A673 (cell line): Measurements from ENCODE around the gene GRXCR1.

Experiments
- EZH2 ChIP-seq: fragments of 200-600 bp; sonication (generic); IDR thresholded peaks from 2 replicates; pipeline ENCODE4 v1.6.1; 2017; ENCODE audit warnings: borderline replicate concordance, low read depth, mild to moderate bottlenecking, mixed read lengths, antibody characterized with exemption, low read length; ENCODE audit not compliant: poor library complexity, severe bottlenecking
- TF ChIP-seq, protein P1 (sequence below): fragments of 300-800, 200-600 bp; sonication (generic); conservative IDR thresholded peaks from 2 replicates; pipeline ENCODE4 v1.5.1; 2017; ENCODE audit warnings: low read depth, mild to moderate bottlenecking, antibody characterized with exemption, low read length, moderate library complexity, mixed read lengths

DNA sequence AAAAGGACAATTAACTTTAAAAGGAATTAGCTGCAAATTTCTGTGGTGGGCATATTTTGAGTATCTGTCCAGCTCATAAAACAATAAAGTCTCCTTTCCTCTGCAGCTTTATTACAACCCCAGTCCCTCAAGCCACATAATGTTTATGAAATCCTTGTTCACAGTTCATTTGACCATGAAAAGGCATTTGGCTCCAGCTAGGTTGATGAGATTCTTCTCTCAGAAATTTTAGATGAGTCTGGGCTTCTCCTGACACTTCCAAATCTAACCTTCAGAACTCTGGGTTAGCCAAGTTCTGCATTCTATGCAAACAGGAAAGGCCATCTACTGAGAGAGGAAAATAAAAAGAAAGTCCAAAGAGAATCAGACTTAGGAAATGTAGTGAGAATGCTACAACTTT is 156.8 kb downstream of the GRXCR1 start:
- TF ChIP-seq, protein P1, sequence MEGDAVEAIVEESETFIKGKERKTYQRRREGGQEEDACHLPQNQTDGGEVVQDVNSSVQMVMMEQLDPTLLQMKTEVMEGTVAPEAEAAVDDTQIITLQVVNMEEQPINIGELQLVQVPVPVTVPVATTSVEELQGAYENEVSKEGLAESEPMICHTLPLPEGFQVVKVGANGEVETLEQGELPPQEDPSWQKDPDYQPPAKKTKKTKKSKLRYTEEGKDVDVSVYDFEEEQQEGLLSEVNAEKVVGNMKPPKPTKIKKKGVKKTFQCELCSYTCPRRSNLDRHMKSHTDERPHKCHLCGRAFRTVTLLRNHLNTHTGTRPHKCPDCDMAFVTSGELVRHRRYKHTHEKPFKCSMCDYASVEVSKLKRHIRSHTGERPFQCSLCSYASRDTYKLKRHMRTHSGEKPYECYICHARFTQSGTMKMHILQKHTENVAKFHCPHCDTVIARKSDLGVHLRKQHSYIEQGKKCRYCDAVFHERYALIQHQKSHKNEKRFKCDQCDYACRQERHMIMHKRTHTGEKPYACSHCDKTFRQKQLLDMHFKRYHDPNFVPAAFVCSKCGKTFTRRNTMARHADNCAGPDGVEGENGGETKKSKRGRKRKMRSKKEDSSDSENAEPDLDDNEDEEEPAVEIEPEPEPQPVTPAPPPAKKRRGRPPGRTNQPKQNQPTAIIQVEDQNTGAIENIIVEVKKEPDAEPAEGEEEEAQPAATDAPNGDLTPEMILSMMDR: no peak
- no peak for TF ChIP-seq EZH2
